Globus pallidus (tissue), 1 donor: ENCODE measurements around the gene ADAMTS7.
A peak's percentile ranks its signal among the peaks of the same experiment; 100 is the strongest.

ENCODE experiments used
- DNase-seq: peaks from one replicate; pipeline ENCODE4 v3.0.0-alpha.2; 2015; ENCODE audit warnings: low spot score

The ADAMTS7 gene

GRCh38 chr15:78718837-78719236 lies 92.4 kb downstream of the ADAMTS7 start:
- DNase-seq, result no peak

GRCh38 chr15:78717956-78718656 lies 93.2 kb downstream of the ADAMTS7 start:
- no peak for DNase-seq

GRCh38 chr15:78716651-78717050 lies 94.6 kb downstream of the ADAMTS7 start:
- DNase-seq, result no peak

GRCh38 chr15:78715930-78716329 lies 95.3 kb downstream of the ADAMTS7 start:
- DNase-seq, result no peak

GRCh38 chr15:78715434-78715833 lies 95.8 kb downstream of the ADAMTS7 start:
- no peak for DNase-seq

GRCh38 chr15:78714890-78715289 lies 96.4 kb downstream of the ADAMTS7 start:
- DNase-seq, result no peak

GRCh38 chr15:78712797-78713515 lies 98.3 kb downstream of the ADAMTS7 start:
- no peak for DNase-seq

GRCh38 chr15:78711638-78712037 lies 99.6 kb downstream of the ADAMTS7 start:
- no peak for DNase-seq

GRCh38 chr15:78709263-78709882 lies 101.9 kb downstream of the ADAMTS7 start:
- peak; percentile 21 for DNase-seq
